ENCODE measurements around the gene COL23A1.

COL23A1 gene

GRCh38 chr5:178435321-178436238, 154.6 kb downstream of the COL23A1 start:
- Mint-ChIP-seq H3K27me3 (ENCODE audit: low read depth) (peaks cover 7% of the 10 kb centered on the region), H3K27ac (no peak overlapping the region), H3K4me1 (ENCODE audit: low read depth) (no peaks in the 10 kb centered on the region), H3K9me3 (no peaks in the 10 kb centered on the region), H3K4me3 (no peak overlapping the region), H3K36me3 (ENCODE audit: low read depth) (no peaks in the 10 kb centered on the region)

DNA sequence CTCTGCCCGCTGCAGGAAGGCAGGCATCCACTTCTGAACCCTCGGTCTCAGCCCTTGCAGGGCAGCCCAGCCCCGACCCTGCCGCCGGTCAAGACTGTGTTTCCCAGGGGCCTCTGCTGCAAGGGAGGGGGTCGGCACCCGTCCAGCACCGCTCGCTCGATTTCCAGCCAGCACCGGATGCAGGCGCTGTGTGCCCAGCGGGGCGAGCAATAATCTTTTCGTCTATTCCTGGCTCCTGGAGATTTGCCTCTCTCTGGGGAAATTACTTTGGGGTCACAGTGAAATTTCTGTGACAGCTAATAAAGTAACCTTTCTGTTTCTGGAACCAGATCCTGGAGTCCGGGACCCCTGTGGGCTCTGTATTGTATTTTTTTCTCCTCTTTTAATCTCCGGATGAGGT, 155.3 kb downstream of the COL23A1 start:
- H3K9me3 Mint-ChIP-seq = no peaks in the 10 kb centered on the region
- H3K4me1 Mint-ChIP-seq (ENCODE audit: low read depth) = no peaks in the 10 kb centered on the region
- no peak overlapping the region for H3K4me3 Mint-ChIP-seq
- H3K27ac Mint-ChIP-seq = no peak overlapping the region
- H3K27me3 Mint-ChIP-seq (ENCODE audit: low read depth) = peaks cover 7% of the 10 kb centered on the region
- H3K36me3 Mint-ChIP-seq (ENCODE audit: low read depth) = no peaks in the 10 kb centered on the region

- Mint-ChIP-seq H3K27ac (no peak overlapping the region), H3K9me3 (no peaks in the 10 kb centered on the region), H3K4me3 (no peak overlapping the region), H3K36me3 (ENCODE audit: low read depth) (no peaks in the 10 kb centered on the region), H3K27me3 (ENCODE audit: low read depth) (peaks cover under 1% of the 10 kb centered on the region), H3K4me1 (ENCODE audit: low read depth) (no peaks in the 10 kb centered on the region)
Measured at GRCh38 chr5:178434016-178434761, 156.0 kb downstream of the COL23A1 start.

- no peaks in the 10 kb centered on the region for H3K4me1 Mint-ChIP-seq (ENCODE audit: low read depth)
Measured at GRCh38 chr5:178433273-178433775, 156.9 kb downstream of the COL23A1 start.

DNA sequence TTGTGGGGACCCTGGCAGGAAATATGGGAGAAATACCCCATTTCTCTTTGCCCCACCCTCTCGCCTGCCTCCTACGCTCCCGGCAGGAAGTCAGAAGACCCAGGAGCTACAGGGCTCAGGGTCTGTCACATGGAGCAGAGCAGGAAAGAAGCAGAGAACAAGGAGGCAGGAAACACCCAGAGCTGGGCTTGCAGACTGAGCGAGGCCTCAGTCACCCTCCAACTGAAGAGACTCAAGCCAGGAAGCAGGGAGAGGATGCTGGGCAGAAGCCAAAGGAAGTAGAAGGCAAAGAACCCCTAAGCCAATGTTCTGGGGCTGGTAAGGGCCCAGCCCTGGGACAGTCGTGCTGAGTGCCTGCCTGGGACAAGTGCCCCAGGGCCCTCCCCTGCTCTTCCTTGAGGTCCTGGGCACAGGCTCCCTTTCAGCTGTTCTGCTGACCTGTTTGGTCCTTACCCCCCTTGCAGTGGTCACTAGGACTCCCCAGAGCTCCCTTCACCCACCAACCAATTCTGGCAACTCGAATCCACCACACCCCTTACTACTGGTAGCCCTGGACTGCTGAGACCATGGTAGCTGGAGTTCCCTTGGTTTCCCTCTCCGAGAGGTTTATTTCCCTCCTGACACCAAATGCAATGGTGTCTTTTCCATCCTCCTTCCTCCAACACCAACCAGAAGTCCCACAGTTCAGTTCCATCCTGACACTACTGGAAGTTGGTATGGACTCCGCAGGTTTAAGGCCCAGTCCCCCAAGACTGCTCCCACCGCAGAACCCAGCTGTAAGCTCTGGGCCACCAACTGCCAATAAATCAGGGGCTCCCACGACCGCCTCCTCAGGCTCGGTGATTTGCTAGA, 157.5 kb downstream of the COL23A1 start:
- Mint-ChIP-seq H3K36me3 (ENCODE audit: low read depth) (no peaks in the 10 kb centered on the region), H3K27ac (no peak overlapping the region), H3K9me3 (no peaks in the 10 kb centered on the region), H3K27me3 (ENCODE audit: low read depth) (no peaks in the 10 kb centered on the region), H3K4me3 (no peak overlapping the region), H3K4me1 (ENCODE audit: low read depth) (no peaks in the 10 kb centered on the region)

More at GRCh38 chr5:178433273-178433775, 156.9 kb downstream of the COL23A1 start:
- no peaks in the 10 kb centered on the region for H3K27me3 Mint-ChIP-seq (ENCODE audit: low read depth)
- H3K4me3 Mint-ChIP-seq = no peak overlapping the region
- H3K9me3 Mint-ChIP-seq = no peaks in the 10 kb centered on the region
- H3K27ac Mint-ChIP-seq = no peak overlapping the region
- no peaks in the 10 kb centered on the region for H3K36me3 Mint-ChIP-seq (ENCODE audit: low read depth)

- Mint-ChIP-seq H3K27ac (no peak overlapping the region), H3K27me3 (ENCODE audit: low read depth) (no peaks in the 10 kb centered on the region), H3K4me3 (no peak overlapping the region), H3K36me3 (ENCODE audit: low read depth) (no peaks in the 10 kb centered on the region), H3K4me1 (ENCODE audit: low read depth) (no peaks in the 10 kb centered on the region), H3K9me3 (no peaks in the 10 kb centered on the region)
Measured at GRCh38 chr5:178431782-178432165, 158.4 kb downstream of the COL23A1 start.

DNA sequence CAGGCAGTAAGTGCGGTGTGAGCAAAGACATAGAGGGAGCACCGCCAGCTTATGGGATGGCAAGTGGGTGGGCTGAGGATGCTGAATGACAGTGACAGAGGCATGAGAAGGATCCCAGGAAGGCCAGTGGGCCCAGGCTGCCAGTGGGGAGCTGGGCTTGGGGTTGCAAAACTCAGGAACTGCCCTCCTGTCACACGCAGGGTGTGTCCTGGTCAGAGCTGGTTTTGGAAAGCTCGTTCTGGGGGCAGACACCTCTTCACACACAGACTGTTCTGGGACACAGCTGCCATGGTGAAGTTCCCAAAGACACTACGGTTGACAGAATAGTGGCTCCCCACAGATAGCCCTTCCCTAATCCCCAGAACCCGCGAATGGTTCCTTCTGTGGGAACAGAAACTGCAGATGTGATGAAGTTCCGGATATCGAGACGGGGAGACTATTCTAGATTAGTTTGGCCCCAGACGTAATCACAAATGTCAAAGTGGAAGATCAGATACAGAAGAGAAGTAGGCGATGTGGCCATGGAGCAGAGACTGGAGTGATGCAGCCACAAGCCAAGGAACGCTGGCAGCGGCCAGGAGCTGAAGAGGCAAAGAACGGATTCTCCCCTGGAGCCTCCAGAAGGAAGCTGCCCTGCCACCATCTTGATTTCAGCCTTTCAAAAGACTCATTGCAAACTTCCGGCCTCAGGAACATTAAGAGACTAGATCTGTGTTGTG, 159.0 kb downstream of the COL23A1 start:
- Mint-ChIP-seq H3K9me3 (no peaks in the 10 kb centered on the region), H3K36me3 (ENCODE audit: low read depth) (no peaks in the 10 kb centered on the region), H3K4me1 (ENCODE audit: low read depth) (no peaks in the 10 kb centered on the region), H3K27me3 (ENCODE audit: low read depth) (no peaks in the 10 kb centered on the region), H3K27ac (no peak overlapping the region), H3K4me3 (no peak overlapping the region)

- Mint-ChIP-seq H3K4me1 (ENCODE audit: low read depth) (no peaks in the 10 kb centered on the region), H3K9me3 (no peaks in the 10 kb centered on the region), H3K27me3 (ENCODE audit: low read depth) (no peaks in the 10 kb centered on the region), H3K27ac (no peak overlapping the region), H3K36me3 (ENCODE audit: low read depth) (no peaks in the 10 kb centered on the region), H3K4me3 (no peak overlapping the region)
Measured at GRCh38 chr5:178430186-178431062, 159.8 kb downstream of the COL23A1 start.

DNA sequence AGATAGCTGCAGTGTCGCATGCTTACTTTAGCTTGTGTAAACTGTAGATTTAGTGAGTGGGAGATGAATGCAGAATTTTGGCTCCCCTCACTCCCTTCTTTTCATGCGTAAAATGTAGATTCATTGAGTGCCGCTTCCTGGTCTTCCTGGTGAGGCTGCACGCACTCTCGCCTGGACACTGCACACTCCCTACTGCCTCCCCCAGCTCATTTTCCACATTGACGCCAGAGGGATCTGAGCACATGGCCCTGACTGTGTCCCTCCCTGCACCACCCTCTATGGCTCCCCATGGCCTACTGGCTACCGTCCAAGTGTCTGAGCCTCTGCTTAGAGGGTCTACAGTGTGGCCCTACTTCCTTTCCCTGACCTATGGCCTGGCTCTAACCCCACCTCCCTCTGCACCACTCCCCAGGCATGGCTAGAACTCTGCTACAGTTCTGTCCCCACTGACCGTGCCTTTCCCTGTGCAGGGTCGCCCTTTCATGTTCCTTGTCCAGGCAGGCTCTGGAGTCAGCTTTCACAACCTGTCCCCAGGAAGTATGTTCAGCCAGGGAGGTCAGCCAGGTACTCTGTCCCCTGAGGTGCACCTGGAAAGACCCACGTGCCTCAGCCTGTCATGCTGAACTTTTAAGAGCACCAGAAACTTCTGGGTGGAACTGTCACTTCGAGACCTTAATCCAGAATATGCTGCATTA, 160.6 kb downstream of the COL23A1 start:
- H3K27me3 Mint-ChIP-seq (ENCODE audit: low read depth) = no peaks in the 10 kb centered on the region
- no peaks in the 10 kb centered on the region for H3K36me3 Mint-ChIP-seq (ENCODE audit: low read depth)
- no peaks in the 10 kb centered on the region for H3K9me3 Mint-ChIP-seq
- no peak overlapping the region for H3K4me3 Mint-ChIP-seq
- H3K4me1 Mint-ChIP-seq (ENCODE audit: low read depth) = no peaks in the 10 kb centered on the region
- H3K27ac Mint-ChIP-seq = no peak overlapping the region

DNA sequence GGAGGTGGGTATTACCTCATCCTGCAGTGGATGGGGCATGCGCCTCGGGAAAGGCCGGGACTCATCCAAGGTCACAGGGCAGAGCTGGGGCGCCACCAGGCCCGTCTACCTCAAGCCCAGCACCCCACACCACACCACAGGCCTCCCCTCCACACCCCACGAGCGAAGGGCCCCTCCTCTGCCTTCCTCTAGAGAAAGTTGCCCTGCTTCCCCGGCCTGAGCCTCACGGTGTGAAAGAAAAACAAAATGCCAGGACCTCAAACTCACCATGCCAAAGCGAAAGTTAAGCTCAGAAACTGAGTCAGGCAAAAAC, 161.1 kb downstream of the COL23A1 start:
- no peak overlapping the region for H3K27ac Mint-ChIP-seq
- no peaks in the 10 kb centered on the region for H3K36me3 Mint-ChIP-seq (ENCODE audit: low read depth)
- H3K4me1 Mint-ChIP-seq (ENCODE audit: low read depth) = no peaks in the 10 kb centered on the region
- H3K9me3 Mint-ChIP-seq = no peaks in the 10 kb centered on the region
- H3K4me3 Mint-ChIP-seq = no peak overlapping the region
- no peaks in the 10 kb centered on the region for H3K27me3 Mint-ChIP-seq (ENCODE audit: low read depth)

GRCh38 chr5:178428341-178429155, 161.6 kb downstream of the COL23A1 start:
- no peaks in the 10 kb centered on the region for H3K4me1 Mint-ChIP-seq (ENCODE audit: low read depth)
- H3K36me3 Mint-ChIP-seq (ENCODE audit: low read depth) = no peaks in the 10 kb centered on the region
- H3K27me3 Mint-ChIP-seq (ENCODE audit: low read depth) = no peaks in the 10 kb centered on the region
- H3K4me3 Mint-ChIP-seq = no peak overlapping the region
- H3K9me3 Mint-ChIP-seq = no peaks in the 10 kb centered on the region
- H3K27ac Mint-ChIP-seq = no peak overlapping the region

- Mint-ChIP-seq H3K4me3 (no peak overlapping the region), H3K27ac (no peak overlapping the region), H3K4me1 (ENCODE audit: low read depth) (no peaks in the 10 kb centered on the region), H3K36me3 (ENCODE audit: low read depth) (no peaks in the 10 kb centered on the region), H3K9me3 (no peaks in the 10 kb centered on the region), H3K27me3 (ENCODE audit: low read depth) (no peaks in the 10 kb centered on the region)
Measured at GRCh38 chr5:178427576-178428197, 162.5 kb downstream of the COL23A1 start.
